K562 (cell line): ENCODE measurements around the gene MC1R. TPM values are rescaled to one million over a fixed set of nuclear protein-coding genes. Genes with fewer than 3 reads are reported as not detected.

Experiments used
- CBX3 ChIP-seq, 2 experiments: IDR thresholded peaks; 1 replicate in 1 of 2; 2 replicates in 1 of 2; pipeline ENCODE4 v1.6.1; 2012; ENCODE audit warnings: inconsistent platforms in 2 of 2, low read length in 2 of 2, borderline replicate concordance in 1 of 2, control low read depth in 1 of 2
- EP400 ChIP-seq: fragments of 450-650 bp; IDR thresholded peaks from 2 replicates; pipeline ENCODE4 v1.6.1; 2017; ENCODE audit warnings: antibody characterized with exemption, mild to moderate bottlenecking, moderate library complexity
- GABPB1 ChIP-seq: sonication (generic); formaldehyde crosslinking; IDR thresholded peaks from 2 replicates; pipeline ENCODE4 v1.8.0; 2022; ENCODE audit warnings: mild to moderate bottlenecking, missing genetic modification reagents
- HNRNPUL1 ChIP-seq: fragments of 200-400 bp; formaldehyde crosslinking; IDR thresholded peaks from 2 replicates; pipeline ENCODE4 v1.6.1; 2017; ENCODE audit warnings: low read length
- IRF2 ChIP-seq: sonication (generic); formaldehyde crosslinking; IDR thresholded peaks from 2 replicates; pipeline ENCODE4 v1.8.1; 2022; ENCODE audit warnings: mild to moderate bottlenecking, missing genetic modification reagents
- RBM15 ChIP-seq: fragments of 200-400 bp; formaldehyde crosslinking; IDR thresholded peaks from 2 replicates; pipeline ENCODE4 v1.6.1; 2018; ENCODE audit warnings: mild to moderate bottlenecking, low read length, moderate library complexity; ENCODE audit not compliant: insufficient read depth
- RBM34 ChIP-seq: fragments of 200-400 bp; formaldehyde crosslinking; IDR thresholded peaks from 2 replicates; pipeline ENCODE4 v1.6.1; 2018; ENCODE audit warnings: low read length, borderline replicate concordance; ENCODE audit not compliant: insufficient read depth
- SMARCA4 ChIP-seq: fragments of 450-650 bp; IDR thresholded peaks from 2 replicates; pipeline ENCODE4 v1.6.1; 2016
- TBP ChIP-seq: optimal IDR thresholded peaks from 2 replicates; pipeline ENCODE3; 2011; ENCODE audit warnings: low read depth, low read length, improper control_type of control experiment
- ZNF174 ChIP-seq: fragments of 250-450 bp; sonication (Bioruptor Pico); IDR thresholded peaks from 2 replicates; pipeline ENCODE4 v1.4.0; 2020; ENCODE audit warnings: mild to moderate bottlenecking
- ZNF57 ChIP-seq: fragments of 450-650 bp; formaldehyde crosslinking; IDR thresholded peaks from 2 replicates; pipeline ENCODE4 v1.4.0; 2020; ENCODE audit warnings: mild to moderate bottlenecking, moderate library complexity
- polyA plus RNA-seq, 8 experiments: library from polyadenylated mRNA; depleted of rRNA in 4 of 8; stranded (reverse) in 5 of 8; unstranded in 3 of 8; fragments of >200 nt; fragmentation: Nextera tagmentation in 2 of 8; fragmentation: Illumina TruSeq in 1 of 8; extraction: Ambion mirVana in 2 of 8; extraction: Trizol in 1 of 8; gene quantifications; 2 replicates each; pipeline versions ENCODE4 v1.2.1 to v1.2.3, GENCODE V29; 2011 to 2014; ENCODE audit warnings: inconsistent platforms in 1 of 8, missing spikeins in 1 of 8
- total RNA-seq, 7 experiments: library from RNA; depleted of rRNA in 6 of 7; stranded (reverse); fragments of >200 nt in 6 of 7; fragmentation: Illumina TruSeq in 2 of 7; extraction: Trizol in 2 of 7; gene quantifications; 2 replicates each; pipeline versions ENCODE4 v1.2.1 to v1.2.3, GENCODE V29; 2011 to 2021; ENCODE audit warnings: low replicate concordance in 1 of 7
- TF ChIP-seq, protein P1 (sequence below): conservative IDR thresholded peaks from 2 replicates; pipeline ENCODE4 v1.6.1; 2011; ENCODE audit warnings: low read depth, mild to moderate bottlenecking, low read length; ENCODE audit not compliant: control insufficient read depth
- TF ChIP-seq, protein P2 (sequence below): fragments of 150-350 bp; IDR thresholded peaks from 2 replicates; pipeline ENCODE4 v1.6.1; 2014; ENCODE audit warnings: low read depth, mild to moderate bottlenecking, low read length, borderline replicate concordance
- TF ChIP-seq, protein P3 (sequence below): IDR thresholded peaks from 3 replicates; pipeline ENCODE4 v1.6.1; 2011; ENCODE audit warnings: borderline replicate concordance, mild to moderate bottlenecking, moderate library complexity; ENCODE audit not compliant: insufficient read length; ENCODE audit errors: extremely low read depth
- TF ChIP-seq, protein P4 (sequence below): fragments of 250-450 bp; sonication (Bioruptor Pico); IDR thresholded peaks from 2 replicates; pipeline ENCODE4 v1.4.0; 2020
- TF ChIP-seq, protein P5 (sequence below), 3 experiments: fragments of 200-800 bp in 1 of 3; sonication (Bioruptor generic) in 1 of 3; sonication (generic) in 1 of 3; formaldehyde crosslinking in 1 of 3; IDR thresholded peaks; 2 replicates each; pipeline versions ENCODE4 v1.6.1 to v1.8.0; 2016 to 2022; ENCODE audit warnings: mild to moderate bottlenecking in 2 of 3, missing compliant biosample characterization in 2 of 3, missing genetic modification characterization in 2 of 3, missing genetic modification reagents in 1 of 3

Gene MC1R
- total and polyA plus RNA-seq, 9 of the 15 experiments (the other 6 are each of a cell fraction or from before 2014, with no cell fraction given): 0.14 to 5.3 (median 2.5) TPM; not detected in 1

DNA sequence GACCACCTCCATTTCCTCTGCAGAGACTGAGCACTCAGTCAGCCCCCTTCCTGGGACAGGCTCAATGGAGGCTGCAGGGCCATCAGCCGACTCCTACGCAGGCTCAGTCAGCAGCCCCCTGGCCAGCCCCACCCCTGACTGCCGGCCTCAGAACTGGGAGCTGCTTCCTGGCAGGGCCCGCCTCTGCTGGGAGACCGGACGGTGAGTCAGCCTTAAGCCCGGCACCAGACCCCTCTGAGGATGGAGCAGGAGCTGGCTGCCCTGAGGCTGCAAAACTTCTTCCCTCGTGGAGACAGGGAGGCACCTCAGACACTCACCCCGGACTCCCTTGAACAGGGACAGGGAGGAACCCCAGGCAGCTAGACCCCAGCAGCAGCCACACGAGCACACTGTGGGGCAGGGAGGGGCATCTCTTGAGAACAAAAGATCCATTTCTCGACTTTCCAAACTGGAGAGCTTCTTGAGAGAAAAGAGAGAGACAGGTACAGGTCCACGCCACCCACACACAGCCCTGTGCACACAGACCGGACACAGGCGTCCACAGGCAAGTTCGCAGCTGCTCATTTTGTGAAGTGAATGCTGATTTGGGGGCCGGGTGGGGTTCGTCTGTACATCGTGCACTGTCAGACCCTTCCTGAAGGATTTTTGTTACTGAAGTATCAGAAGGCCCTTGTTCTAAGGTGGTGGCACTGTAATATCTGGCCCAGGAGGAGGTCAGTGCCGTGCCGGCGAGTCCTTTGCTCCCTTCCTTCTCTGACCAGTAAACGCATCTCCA lies 3.2 kb downstream of the MC1R start (continued):
- no peak for TF ChIP-seq ZNF57
- 0 out of 3 replicates have a peak, but pooled peaks of 1 of the 2 experiments have one; percentile 42 for TF ChIP-seq CBX3 (IDR thresholded peaks at IDR 0.05; ENCODE audit: borderline replicate concordance in 1 of 2, low read length in 2 of 2)
- no peak for TF ChIP-seq HNRNPUL1
- peak; percentile 64 for TF ChIP-seq TBP
- TF ChIP-seq, protein P1, sequence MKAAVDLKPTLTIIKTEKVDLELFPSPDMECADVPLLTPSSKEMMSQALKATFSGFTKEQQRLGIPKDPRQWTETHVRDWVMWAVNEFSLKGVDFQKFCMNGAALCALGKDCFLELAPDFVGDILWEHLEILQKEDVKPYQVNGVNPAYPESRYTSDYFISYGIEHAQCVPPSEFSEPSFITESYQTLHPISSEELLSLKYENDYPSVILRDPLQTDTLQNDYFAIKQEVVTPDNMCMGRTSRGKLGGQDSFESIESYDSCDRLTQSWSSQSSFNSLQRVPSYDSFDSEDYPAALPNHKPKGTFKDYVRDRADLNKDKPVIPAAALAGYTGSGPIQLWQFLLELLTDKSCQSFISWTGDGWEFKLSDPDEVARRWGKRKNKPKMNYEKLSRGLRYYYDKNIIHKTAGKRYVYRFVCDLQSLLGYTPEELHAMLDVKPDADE: no peak; the same call in 1 of the 2 replicates
- TF ChIP-seq SMARCA4: 0 out of 2 replicates have a peak, but pooled peaks have one; percentile 46
- TF ChIP-seq, protein P2, sequence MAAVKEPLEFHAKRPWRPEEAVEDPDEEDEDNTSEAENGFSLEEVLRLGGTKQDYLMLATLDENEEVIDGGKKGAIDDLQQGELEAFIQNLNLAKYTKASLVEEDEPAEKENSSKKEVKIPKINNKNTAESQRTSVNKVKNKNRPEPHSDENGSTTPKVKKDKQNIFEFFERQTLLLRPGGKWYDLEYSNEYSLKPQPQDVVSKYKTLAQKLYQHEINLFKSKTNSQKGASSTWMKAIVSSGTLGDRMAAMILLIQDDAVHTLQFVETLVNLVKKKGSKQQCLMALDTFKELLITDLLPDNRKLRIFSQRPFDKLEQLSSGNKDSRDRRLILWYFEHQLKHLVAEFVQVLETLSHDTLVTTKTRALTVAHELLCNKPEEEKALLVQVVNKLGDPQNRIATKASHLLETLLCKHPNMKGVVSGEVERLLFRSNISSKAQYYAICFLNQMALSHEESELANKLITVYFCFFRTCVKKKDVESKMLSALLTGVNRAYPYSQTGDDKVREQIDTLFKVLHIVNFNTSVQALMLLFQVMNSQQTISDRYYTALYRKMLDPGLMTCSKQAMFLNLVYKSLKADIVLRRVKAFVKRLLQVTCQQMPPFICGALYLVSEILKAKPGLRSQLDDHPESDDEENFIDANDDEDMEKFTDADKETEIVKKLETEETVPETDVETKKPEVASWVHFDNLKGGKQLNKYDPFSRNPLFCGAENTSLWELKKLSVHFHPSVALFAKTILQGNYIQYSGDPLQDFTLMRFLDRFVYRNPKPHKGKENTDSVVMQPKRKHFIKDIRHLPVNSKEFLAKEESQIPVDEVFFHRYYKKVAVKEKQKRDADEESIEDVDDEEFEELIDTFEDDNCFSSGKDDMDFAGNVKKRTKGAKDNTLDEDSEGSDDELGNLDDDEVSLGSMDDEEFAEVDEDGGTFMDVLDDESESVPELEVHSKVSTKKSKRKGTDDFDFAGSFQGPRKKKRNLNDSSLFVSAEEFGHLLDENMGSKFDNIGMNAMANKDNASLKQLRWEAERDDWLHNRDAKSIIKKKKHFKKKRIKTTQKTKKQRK: 0 out of 2 replicates have a peak, but pooled peaks have one; percentile 14
- TF ChIP-seq, protein P3, sequence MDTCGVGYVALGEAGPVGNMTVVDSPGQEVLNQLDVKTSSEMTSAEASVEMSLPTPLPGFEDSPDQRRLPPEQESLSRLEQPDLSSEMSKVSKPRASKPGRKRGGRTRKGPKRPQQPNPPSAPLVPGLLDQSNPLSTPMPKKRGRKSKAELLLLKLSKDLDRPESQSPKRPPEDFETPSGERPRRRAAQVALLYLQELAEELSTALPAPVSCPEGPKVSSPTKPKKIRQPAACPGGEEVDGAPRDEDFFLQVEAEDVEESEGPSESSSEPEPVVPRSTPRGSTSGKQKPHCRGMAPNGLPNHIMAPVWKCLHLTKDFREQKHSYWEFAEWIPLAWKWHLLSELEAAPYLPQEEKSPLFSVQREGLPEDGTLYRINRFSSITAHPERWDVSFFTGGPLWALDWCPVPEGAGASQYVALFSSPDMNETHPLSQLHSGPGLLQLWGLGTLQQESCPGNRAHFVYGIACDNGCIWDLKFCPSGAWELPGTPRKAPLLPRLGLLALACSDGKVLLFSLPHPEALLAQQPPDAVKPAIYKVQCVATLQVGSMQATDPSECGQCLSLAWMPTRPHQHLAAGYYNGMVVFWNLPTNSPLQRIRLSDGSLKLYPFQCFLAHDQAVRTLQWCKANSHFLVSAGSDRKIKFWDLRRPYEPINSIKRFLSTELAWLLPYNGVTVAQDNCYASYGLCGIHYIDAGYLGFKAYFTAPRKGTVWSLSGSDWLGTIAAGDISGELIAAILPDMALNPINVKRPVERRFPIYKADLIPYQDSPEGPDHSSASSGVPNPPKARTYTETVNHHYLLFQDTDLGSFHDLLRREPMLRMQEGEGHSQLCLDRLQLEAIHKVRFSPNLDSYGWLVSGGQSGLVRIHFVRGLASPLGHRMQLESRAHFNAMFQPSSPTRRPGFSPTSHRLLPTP: no peak
- TF ChIP-seq, protein P4, sequence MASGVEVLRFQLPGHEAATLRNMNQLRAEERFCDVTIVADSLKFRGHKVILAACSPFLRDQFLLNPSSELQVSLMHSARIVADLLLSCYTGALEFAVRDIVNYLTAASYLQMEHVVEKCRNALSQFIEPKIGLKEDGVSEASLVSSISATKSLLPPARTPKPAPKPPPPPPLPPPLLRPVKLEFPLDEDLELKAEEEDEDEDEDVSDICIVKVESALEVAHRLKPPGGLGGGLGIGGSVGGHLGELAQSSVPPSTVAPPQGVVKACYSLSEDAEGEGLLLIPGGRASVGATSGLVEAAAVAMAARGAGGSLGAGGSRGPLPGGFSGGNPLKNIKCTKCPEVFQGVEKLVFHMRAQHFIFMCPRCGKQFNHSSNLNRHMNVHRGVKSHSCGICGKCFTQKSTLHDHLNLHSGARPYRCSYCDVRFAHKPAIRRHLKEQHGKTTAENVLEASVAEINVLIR: no peak
- TF ChIP-seq GABPB1 (CRISPR knock-in tag): no peak
- no peak for TF ChIP-seq ZNF174 (CRISPR knock-in tag)
- 0 out of 2 replicates have a peak, but pooled peaks have one; percentile 25 for TF ChIP-seq EP400
- TF ChIP-seq RBM34: no peak
- TF ChIP-seq IRF2: no peak
- TF ChIP-seq, protein P5, sequence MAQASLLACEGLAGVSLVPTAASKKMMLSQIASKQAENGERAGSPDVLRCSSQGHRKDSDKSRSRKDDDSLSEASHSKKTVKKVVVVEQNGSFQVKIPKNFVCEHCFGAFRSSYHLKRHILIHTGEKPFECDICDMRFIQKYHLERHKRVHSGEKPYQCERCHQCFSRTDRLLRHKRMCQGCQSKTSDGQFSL (CRISPR knock-in tag; IDR thresholded peaks at IDR 0.05): no peak
- TF ChIP-seq, protein P5 (tag; IDR thresholded peaks at IDR 0.05): no peak
- no peak for TF ChIP-seq RBM15
